ENCODE measurements around the gene PCARE.

DNA sequence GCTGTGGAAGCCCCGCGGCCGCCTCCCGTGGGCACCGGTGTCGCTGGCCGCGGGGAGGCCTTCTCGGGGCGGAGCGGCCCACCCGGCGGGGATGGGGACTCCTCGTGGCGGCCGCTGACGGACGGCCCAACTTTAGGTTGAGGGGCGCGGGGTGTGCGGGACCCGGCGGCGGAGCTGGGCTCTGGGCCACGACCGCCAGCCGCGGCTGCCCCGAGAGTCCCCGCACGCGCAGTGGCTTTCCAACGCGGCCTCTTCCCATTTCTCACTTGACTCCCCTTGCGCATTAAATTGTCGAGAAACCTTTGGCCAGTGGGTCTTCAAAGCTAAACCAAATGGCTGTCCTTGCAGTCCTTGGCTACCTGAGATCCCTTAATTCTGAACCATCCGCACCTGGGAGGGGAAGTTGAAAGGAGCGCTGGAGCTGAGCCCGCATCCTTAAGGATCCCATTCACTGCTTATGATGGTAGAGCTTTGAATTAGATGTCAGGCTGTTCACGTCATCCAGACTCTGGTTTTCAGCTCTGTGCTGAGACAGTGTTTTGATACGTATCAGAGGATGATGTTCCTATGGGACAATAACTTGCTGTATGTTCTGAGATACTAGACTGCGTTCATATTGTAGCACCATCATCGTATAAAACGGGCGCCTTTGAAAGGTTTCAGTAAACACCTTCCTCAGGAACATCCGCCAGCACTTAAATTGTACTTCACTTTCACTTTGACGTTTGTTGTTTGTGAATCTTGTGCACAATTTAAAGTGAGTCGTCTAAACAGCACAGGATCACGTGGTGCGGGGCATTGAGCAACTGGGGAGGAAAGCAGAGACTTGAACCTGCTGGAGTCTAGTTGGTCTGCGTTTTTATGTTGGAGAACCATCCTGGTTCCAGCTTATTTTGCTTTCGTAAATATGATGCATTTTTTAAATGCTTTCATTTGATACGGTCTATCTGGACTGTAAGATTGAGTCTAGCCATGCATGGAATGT lies 41.8 kb upstream of the PCARE start:
- no peak for TF ChIP-seq EZH2 (IDR thresholded peaks at IDR 0.05; ENCODE audit: borderline replicate concordance, low read length)
- TF ChIP-seq, protein P1, sequence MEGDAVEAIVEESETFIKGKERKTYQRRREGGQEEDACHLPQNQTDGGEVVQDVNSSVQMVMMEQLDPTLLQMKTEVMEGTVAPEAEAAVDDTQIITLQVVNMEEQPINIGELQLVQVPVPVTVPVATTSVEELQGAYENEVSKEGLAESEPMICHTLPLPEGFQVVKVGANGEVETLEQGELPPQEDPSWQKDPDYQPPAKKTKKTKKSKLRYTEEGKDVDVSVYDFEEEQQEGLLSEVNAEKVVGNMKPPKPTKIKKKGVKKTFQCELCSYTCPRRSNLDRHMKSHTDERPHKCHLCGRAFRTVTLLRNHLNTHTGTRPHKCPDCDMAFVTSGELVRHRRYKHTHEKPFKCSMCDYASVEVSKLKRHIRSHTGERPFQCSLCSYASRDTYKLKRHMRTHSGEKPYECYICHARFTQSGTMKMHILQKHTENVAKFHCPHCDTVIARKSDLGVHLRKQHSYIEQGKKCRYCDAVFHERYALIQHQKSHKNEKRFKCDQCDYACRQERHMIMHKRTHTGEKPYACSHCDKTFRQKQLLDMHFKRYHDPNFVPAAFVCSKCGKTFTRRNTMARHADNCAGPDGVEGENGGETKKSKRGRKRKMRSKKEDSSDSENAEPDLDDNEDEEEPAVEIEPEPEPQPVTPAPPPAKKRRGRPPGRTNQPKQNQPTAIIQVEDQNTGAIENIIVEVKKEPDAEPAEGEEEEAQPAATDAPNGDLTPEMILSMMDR (conservative IDR thresholded peaks at IDR 0.05 in 1 of 2, IDR thresholded peaks at IDR 0.05 in 1 of 2; ENCODE audit: extremely low read depth in 1 of 2, insufficient read depth in 1 of 2, low read depth in 1 of 2, low read length in 2 of 2) = no peak

Data from mammary epithelial cell (primary cell).